ENCODE results near the gene POLD4.

The POLD4 gene

GRCh38 chr11:67355794-67356386 is 2.5 kb upstream of the POLD4 start:
- Histone ChIP-seq H3K4ac (ENCODE audit: low read depth, low read length) (no peak overlapping the region), H3K27me3 (ENCODE audit: insufficient read depth, low read length) (no peaks in the 10 kb centered on the region), H3K79me1 (ENCODE audit: low read length) (peaks cover 19% of the 10 kb centered on the region), H2BK12ac (ENCODE audit: low read length) (peak overlapping the region; percentile 44), H3K4me2 (ENCODE audit: low read length) (no peak overlapping the region), H2AK5ac (ENCODE audit: low read length) (peak overlapping the region; percentile 61), H2AFZ (ENCODE audit: insufficient read depth, low read length, poor library complexity) (no peak overlapping the region), H3K36me3 (ENCODE audit: control insufficient read depth in 1 of 2, insufficient read depth in 2 of 2, low read length in 2 of 2) (no peaks in the 10 kb centered on the region), H3K79me2 (ENCODE audit: control insufficient read depth, insufficient read depth, low read length, poor library complexity) (peaks cover 9% of the 10 kb centered on the region), H3K14ac (ENCODE audit: low read length) (no peak overlapping the region), H4K12ac (ENCODE audit: low read depth, low read length) (no peak overlapping the region), H4K8ac (ENCODE audit: low read depth, low read length) (no peak overlapping the region), H3K9me3 (ENCODE audit: insufficient read depth, low read depth, low read length) (no peaks in the 10 kb centered on the region), H4K91ac (ENCODE audit: low read depth, low read length) (peak overlapping the region; percentile 20), H3K18ac (ENCODE audit: low read length) (no peak overlapping the region), H2BK5ac (ENCODE audit: low read depth, low read length, poor library complexity) (no peak overlapping the region), H2BK120ac (ENCODE audit: insufficient read depth, low read length, poor library complexity) (no peak overlapping the region), H3K27ac (ENCODE audit: low read depth, low read length) (no peak overlapping the region), H3K4me1 (ENCODE audit: control insufficient read depth in 1 of 2, insufficient read depth in 2 of 2, low read length in 2 of 2) (peaks cover 18 to 25% of the 10 kb centered on the region in 2 experiments), H3K9ac (ENCODE audit: low read length) (no peak overlapping the region), H3K4me3 (ENCODE audit: low read depth, low read length) (no peak overlapping the region), H3K23ac (ENCODE audit: low read length) (no peak overlapping the region)
- no CpG with 5 or more reads among the region's 4 CpGs for WGBS (ENCODE audit: extremely low coverage, insufficient coverage, insufficient read length)
- DNase-seq: no peak

GRCh38 chr11:67355023-67355793 is 1.9 kb upstream of the POLD4 start:
- Histone ChIP-seq H2BK5ac (ENCODE audit: low read depth, low read length, poor library complexity) (peak overlapping the region; percentile 52), H3K4me1 (ENCODE audit: control insufficient read depth in 1 of 2, insufficient read depth in 2 of 2, low read length in 2 of 2) (peaks cover 18 to 25% of the 10 kb centered on the region in 2 experiments), H4K91ac (ENCODE audit: low read depth, low read length) (peak overlapping the region; percentile 82), H3K23ac (ENCODE audit: low read length) (no peak overlapping the region), H3K4ac (ENCODE audit: low read depth, low read length) (peak overlapping the region; percentile 16), H2AK5ac (ENCODE audit: low read length) (peak overlapping the region; percentile 61), H4K8ac (ENCODE audit: low read depth, low read length) (peak overlapping the region; percentile 32), H2AFZ (ENCODE audit: insufficient read depth, low read length, poor library complexity) (no peak overlapping the region), H3K36me3 (ENCODE audit: control insufficient read depth in 1 of 2, insufficient read depth in 2 of 2, low read length in 2 of 2) (no peaks in the 10 kb centered on the region), H4K12ac (ENCODE audit: low read depth, low read length) (no peak overlapping the region), H3K18ac (ENCODE audit: low read length) (peak overlapping the region; percentile 20), H3K9ac (ENCODE audit: low read length) (no peak overlapping the region), H3K27me3 (ENCODE audit: insufficient read depth, low read length) (no peaks in the 10 kb centered on the region), H3K4me3 (ENCODE audit: low read depth, low read length) (no peak overlapping the region), H3K79me1 (ENCODE audit: low read length) (peaks cover 19% of the 10 kb centered on the region), H3K14ac (ENCODE audit: low read length) (peak overlapping the region; percentile 52), H2BK120ac (ENCODE audit: insufficient read depth, low read length, poor library complexity) (peak overlapping the region; percentile 43), H3K79me2 (ENCODE audit: control insufficient read depth, insufficient read depth, low read length, poor library complexity) (peaks cover 9% of the 10 kb centered on the region), H2BK12ac (ENCODE audit: low read length) (peak overlapping the region; percentile 41), H3K9me3 (ENCODE audit: insufficient read depth, low read depth, low read length) (no peaks in the 10 kb centered on the region), H3K27ac (ENCODE audit: low read depth, low read length) (peak overlapping the region; percentile 43), H3K4me2 (ENCODE audit: low read length) (no peak overlapping the region)
- no CpG with 5 or more reads among the region's 11 CpGs for WGBS (ENCODE audit: extremely low coverage, insufficient coverage, insufficient read length)
- DNase-seq: no peak

DNA sequence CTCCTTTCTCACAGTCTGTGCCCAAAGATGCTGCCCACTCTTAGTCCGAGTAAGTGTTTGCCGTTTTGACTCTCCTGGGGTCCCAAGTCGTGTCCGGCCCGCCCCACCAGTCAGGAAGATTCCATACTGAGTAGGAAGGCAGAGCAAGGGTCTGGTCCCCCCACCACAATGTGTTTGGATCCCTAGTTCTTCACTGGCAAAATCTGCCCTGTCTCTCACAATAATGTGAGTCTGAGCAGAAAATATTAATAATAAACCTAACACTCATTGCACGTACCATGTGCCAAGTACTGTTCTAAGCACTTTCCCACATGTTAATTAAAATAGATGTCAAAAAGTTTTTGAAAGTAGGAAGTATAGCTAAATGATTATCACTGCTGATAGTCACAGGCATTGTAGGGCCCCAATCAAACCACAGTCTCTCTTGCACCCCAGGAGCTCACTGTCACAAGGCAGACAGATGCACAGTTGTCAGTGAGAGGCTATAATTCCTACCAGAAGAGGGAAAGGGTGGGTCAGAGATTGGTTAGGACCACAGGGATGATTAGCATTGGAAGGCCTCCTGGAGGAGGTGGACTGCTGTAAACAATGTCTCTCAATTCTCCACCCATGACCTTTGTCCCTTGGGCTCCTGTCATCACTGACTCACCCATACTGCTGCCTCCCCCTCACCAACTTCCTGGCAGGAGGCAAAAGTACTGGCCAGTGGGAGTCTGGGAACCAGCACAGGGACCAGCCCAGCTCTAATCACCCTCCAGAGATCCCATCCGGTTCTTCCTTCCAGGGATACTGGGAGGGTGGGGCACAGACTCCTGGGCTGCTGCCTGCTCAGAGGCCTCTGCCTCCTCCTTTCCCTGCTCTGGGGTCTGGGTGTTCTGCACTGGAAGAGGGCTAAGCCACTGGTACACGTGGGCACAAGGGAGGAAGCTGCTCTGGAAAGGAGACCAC is 1.0 kb upstream of the POLD4 start:
- Histone ChIP-seq H3K4me2 (ENCODE audit: low read length) (peak overlapping the region; percentile 73), H2AFZ (ENCODE audit: insufficient read depth, low read length, poor library complexity) (peak overlapping the region; percentile 61)
- WGBS (ENCODE audit: extremely low coverage, insufficient coverage, insufficient read length): no CpG with 5 or more reads among the region's 8 CpGs

More for the DNA sequence above, 1.0 kb upstream of the POLD4 start:
- Histone ChIP-seq H3K36me3 (ENCODE audit: control insufficient read depth in 1 of 2, insufficient read depth in 2 of 2, low read length in 2 of 2) (no peaks in the 10 kb centered on the region), H3K23ac (ENCODE audit: low read length) (no peak overlapping the region), H2BK5ac (ENCODE audit: low read depth, low read length, poor library complexity) (peak overlapping the region; percentile 76), H3K4me3 (ENCODE audit: low read depth, low read length) (no peak overlapping the region), H3K9me3 (ENCODE audit: insufficient read depth, low read depth, low read length) (no peaks in the 10 kb centered on the region), H3K18ac (ENCODE audit: low read length) (peak overlapping the region; percentile 61), H2BK120ac (ENCODE audit: insufficient read depth, low read length, poor library complexity) (peak overlapping the region; percentile 66), H2BK12ac (ENCODE audit: low read length) (peak overlapping the region; percentile 78), H3K4ac (ENCODE audit: low read depth, low read length) (peak overlapping the region; percentile 77), H3K9ac (ENCODE audit: low read length) (peak overlapping the region; percentile 54), H3K79me1 (ENCODE audit: low read length) (peaks cover 19% of the 10 kb centered on the region), H2AK5ac (ENCODE audit: low read length) (peak overlapping the region; percentile 81), H3K4me1 (ENCODE audit: control insufficient read depth in 1 of 2, insufficient read depth in 2 of 2, low read length in 2 of 2) (peaks cover 18 to 25% of the 10 kb centered on the region in 2 experiments), H3K79me2 (ENCODE audit: control insufficient read depth, insufficient read depth, low read length, poor library complexity) (peaks cover 9% of the 10 kb centered on the region), H4K12ac (ENCODE audit: low read depth, low read length) (peak overlapping the region; percentile 72), H4K8ac (ENCODE audit: low read depth, low read length) (peak overlapping the region; percentile 87), H3K27ac (ENCODE audit: low read depth, low read length) (peak overlapping the region; percentile 91), H4K91ac (ENCODE audit: low read depth, low read length) (peak overlapping the region; percentile 93), H3K14ac (ENCODE audit: low read length) (peak overlapping the region; percentile 69), H3K27me3 (ENCODE audit: insufficient read depth, low read length) (no peaks in the 10 kb centered on the region)
- peak; percentile 57 to 61 for DNase-seq

Measured in trophoblast cell (in vitro differentiated cells and primary cell).